Memory B cell (primary cell): ENCODE data around the gene RNF144A.

Experiments
- ATAC-seq: fragments of 150-1000 bp; cut with Tn5 transposase; 2 replicates; pipeline ENCODE4 v1.10.0; 2021; ENCODE audit warnings: low read depth, mild to moderate bottlenecking, moderate library complexity
- DNase-seq, 2 donors: peaks; one replicate each; pipeline ENCODE4 v3.0.0; 2022; ENCODE audit warnings: low spot score in 2 of 2
- H3K27ac Mint-ChIP-seq: one replicate; pipeline ENCODE4 v1.8.0; 2022; ENCODE audit warnings: mild to moderate bottlenecking, moderate library complexity, mixed read lengths
- H3K27me3 Mint-ChIP-seq: one replicate; pipeline ENCODE4 v1.8.0; 2022; ENCODE audit warnings: mixed read lengths
- H3K36me3 Mint-ChIP-seq: one replicate; pipeline ENCODE4 v1.8.0; 2022; ENCODE audit warnings: mild to moderate bottlenecking, mixed read lengths
- H3K4me1 Mint-ChIP-seq: one replicate; pipeline ENCODE4 v1.8.0; 2022; ENCODE audit warnings: mixed read lengths
- H3K4me3 Mint-ChIP-seq: one replicate; pipeline ENCODE4 v1.8.0; 2022; ENCODE audit warnings: mild to moderate bottlenecking, moderate library complexity, mixed read lengths
- H3K9me3 Mint-ChIP-seq: one replicate; pipeline ENCODE4 v1.8.0; 2022; ENCODE audit warnings: mixed read lengths

RNF144A gene

GRCh38 chr2:6970976-6971480 is 53.8 kb downstream of the RNF144A start:
- Mint-ChIP-seq H3K4me3 (no peak overlapping the region), H3K36me3 (no peaks in the 10 kb centered on the region), H3K4me1 (no peaks in the 10 kb centered on the region), H3K27me3 (no peaks in the 10 kb centered on the region), H3K27ac (no peak overlapping the region), H3K9me3 (no peaks in the 10 kb centered on the region)
- DNase-seq = no peak
- ATAC-seq = no peak

GRCh38 chr2:6971502-6971901 is 54.3 kb downstream of the RNF144A start:
- no peak for DNase-seq
- no peaks in the 10 kb centered on the region for H3K27me3 Mint-ChIP-seq
- no peaks in the 10 kb centered on the region for H3K9me3 Mint-ChIP-seq
- H3K36me3 Mint-ChIP-seq = no peaks in the 10 kb centered on the region
- no peak for ATAC-seq
- H3K27ac Mint-ChIP-seq = no peak overlapping the region
- no peaks in the 10 kb centered on the region for H3K4me1 Mint-ChIP-seq
- H3K4me3 Mint-ChIP-seq = no peak overlapping the region

DNA sequence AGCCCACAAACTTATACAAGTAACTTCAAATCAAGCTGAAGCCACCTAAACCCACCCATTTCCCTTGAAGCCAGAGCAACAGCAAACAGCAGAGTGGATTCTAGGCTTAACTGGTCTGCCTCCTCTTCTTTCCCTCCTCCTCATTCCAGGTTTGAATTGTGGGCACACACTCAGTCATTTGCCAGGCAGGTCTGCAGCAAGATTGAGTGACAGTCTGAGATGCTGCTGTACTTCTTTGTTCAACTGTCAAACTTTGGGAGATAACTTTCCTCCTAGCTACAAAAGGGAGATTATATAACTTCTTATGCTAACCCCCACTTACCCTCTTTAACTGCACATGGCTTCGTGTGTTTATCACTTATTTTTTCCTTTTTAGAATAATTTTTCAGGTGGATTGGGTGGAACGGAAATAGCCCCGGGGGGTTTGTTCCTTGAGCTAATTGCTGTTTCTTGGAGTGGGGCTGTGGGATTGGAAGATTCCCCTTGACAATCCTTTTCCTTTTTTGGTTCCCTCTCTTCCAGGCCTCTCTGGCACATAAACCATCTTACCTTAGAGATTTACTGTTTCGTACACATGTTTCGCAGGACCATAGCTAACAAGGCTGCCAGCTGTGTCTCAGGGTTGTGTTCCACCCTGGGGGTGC is 55.0 kb downstream of the RNF144A start:
- H3K4me1 Mint-ChIP-seq = no peaks in the 10 kb centered on the region
- H3K36me3 Mint-ChIP-seq = no peaks in the 10 kb centered on the region
- no peak for ATAC-seq
- no peak for DNase-seq
- no peak overlapping the region for H3K4me3 Mint-ChIP-seq
- no peak overlapping the region for H3K27ac Mint-ChIP-seq
- H3K27me3 Mint-ChIP-seq = no peaks in the 10 kb centered on the region
- H3K9me3 Mint-ChIP-seq = no peaks in the 10 kb centered on the region

- no peak overlapping the region for H3K27ac Mint-ChIP-seq
- no peak for DNase-seq
Observed at GRCh38 chr2:6973895-6974545, 56.8 kb downstream of the RNF144A start.

DNA sequence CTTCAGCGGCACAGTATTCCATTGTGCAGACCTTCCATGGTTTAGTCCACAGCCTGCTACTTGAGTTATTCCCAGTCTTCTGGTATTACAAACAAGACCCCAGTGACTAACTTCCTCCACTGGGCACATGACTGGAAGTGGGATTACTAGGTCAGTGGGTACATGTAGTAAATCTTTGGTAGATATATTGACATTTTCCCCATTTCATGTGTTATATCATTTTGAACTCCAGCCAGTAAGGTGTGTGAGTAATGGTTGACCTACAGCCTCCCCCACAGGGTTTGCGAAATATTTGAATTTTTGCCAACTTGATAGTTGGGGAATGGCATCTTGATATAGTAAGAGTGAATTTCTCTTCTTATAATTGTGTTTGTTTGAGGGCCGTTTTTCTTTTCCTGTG is 58.8 kb downstream of the RNF144A start:
- H3K27ac Mint-ChIP-seq = no peak overlapping the region
- H3K4me3 Mint-ChIP-seq = no peak overlapping the region
- H3K9me3 Mint-ChIP-seq = peaks cover 1% of the 10 kb centered on the region
- DNase-seq (no peak), ATAC-seq (no peak)
- no peaks in the 10 kb centered on the region for H3K27me3 Mint-ChIP-seq
- H3K36me3 Mint-ChIP-seq = peaks cover 3% of the 10 kb centered on the region
- H3K4me1 Mint-ChIP-seq = no peaks in the 10 kb centered on the region

More at GRCh38 chr2:6973895-6974545, 56.8 kb downstream of the RNF144A start:
- H3K9me3 Mint-ChIP-seq = no peaks in the 10 kb centered on the region
- no peaks in the 10 kb centered on the region for H3K4me1 Mint-ChIP-seq
- H3K4me3 Mint-ChIP-seq = no peak overlapping the region
- no peaks in the 10 kb centered on the region for H3K36me3 Mint-ChIP-seq
- ATAC-seq = no peak
- H3K27me3 Mint-ChIP-seq = no peaks in the 10 kb centered on the region

- Mint-ChIP-seq H3K27me3 (no peaks in the 10 kb centered on the region), H3K9me3 (peaks cover 8% of the 10 kb centered on the region), H3K4me1 (no peaks in the 10 kb centered on the region), H3K4me3 (no peak overlapping the region), H3K36me3 (peaks cover 8% of the 10 kb centered on the region), H3K27ac (no peak overlapping the region)
- DNase-seq (no peak), ATAC-seq (no peak)
Observed at GRCh38 chr2:6977113-6977741, 60.0 kb downstream of the RNF144A start.

DNA sequence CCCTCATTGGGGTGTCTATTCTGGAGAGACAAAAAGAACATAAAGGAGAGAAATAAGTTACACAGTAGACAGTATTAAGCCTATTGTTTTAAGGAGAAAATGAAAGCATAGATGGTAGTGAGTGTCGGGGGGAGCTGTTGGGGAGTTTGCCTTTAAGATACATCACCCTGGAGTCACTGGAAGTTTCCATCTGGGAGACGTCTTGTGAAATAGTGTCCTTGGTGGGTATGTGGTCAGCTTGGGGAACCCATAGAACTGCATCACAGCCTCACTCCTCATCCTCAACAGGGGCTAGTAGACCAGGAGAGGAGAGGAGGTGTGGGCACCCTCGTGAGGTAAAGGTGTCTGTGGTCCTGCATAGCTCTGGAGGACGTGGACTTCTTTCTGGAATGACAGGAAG is 60.6 kb downstream of the RNF144A start:
- Mint-ChIP-seq H3K27ac (no peak overlapping the region), H3K4me3 (no peak overlapping the region), H3K27me3 (no peaks in the 10 kb centered on the region), H3K36me3 (peaks cover 8% of the 10 kb centered on the region), H3K4me1 (no peaks in the 10 kb centered on the region), H3K9me3 (peaks cover 8% of the 10 kb centered on the region)
- DNase-seq (no peak), ATAC-seq (no peak)

DNA sequence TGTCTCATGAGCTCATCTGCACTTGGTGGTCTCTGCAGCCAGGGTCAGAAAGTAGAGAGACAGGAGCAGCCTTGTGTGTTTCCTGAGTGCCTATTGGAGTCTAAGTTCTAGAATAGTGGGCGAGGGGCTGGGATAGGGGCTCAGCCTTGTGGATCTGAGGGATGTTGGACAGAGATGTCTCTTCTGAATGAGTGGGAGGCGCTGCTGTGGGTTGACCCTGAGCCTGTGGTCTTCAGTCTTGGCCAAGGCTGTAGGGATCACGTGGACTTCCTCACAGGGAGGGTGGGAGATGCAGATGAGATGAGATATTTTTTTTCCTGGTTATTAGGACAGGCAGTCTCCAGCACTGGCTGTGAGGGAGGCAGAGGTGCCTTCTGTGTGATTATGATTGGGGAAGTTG is 61.8 kb downstream of the RNF144A start:
- H3K27me3 Mint-ChIP-seq = no peaks in the 10 kb centered on the region
- no peak overlapping the region for H3K27ac Mint-ChIP-seq
- ATAC-seq (no peak), DNase-seq (no peak)
- H3K4me1 Mint-ChIP-seq = no peaks in the 10 kb centered on the region
- no peak overlapping the region for H3K4me3 Mint-ChIP-seq
- peaks cover 8% of the 10 kb centered on the region for H3K9me3 Mint-ChIP-seq
- peaks cover 8% of the 10 kb centered on the region for H3K36me3 Mint-ChIP-seq

GRCh38 chr2:6982449-6982848 is 65.2 kb downstream of the RNF144A start:
- Mint-ChIP-seq H3K4me3 (no peak overlapping the region), H3K36me3 (peaks cover 8% of the 10 kb centered on the region), H3K27me3 (no peaks in the 10 kb centered on the region), H3K27ac (no peak overlapping the region), H3K9me3 (peaks cover 8% of the 10 kb centered on the region), H3K4me1 (no peaks in the 10 kb centered on the region)
- no peak for DNase-seq
- ATAC-seq = no peak

- Mint-ChIP-seq H3K4me1 (no peaks in the 10 kb centered on the region), H3K27ac (no peak overlapping the region), H3K4me3 (no peak overlapping the region), H3K27me3 (no peaks in the 10 kb centered on the region), H3K9me3 (peaks cover 8% of the 10 kb centered on the region), H3K36me3 (peaks cover 8% of the 10 kb centered on the region)
- DNase-seq (no peak), ATAC-seq (no peak)
Observed at GRCh38 chr2:6982934-6983589, 65.8 kb downstream of the RNF144A start.

GRCh38 chr2:6986301-6986911 is 69.2 kb downstream of the RNF144A start:
- H3K36me3 Mint-ChIP-seq = peaks cover 6% of the 10 kb centered on the region
- H3K4me1 Mint-ChIP-seq = no peaks in the 10 kb centered on the region
- ATAC-seq = no peak
- no peak overlapping the region for H3K27ac Mint-ChIP-seq
- DNase-seq = no peak
- H3K4me3 Mint-ChIP-seq = no peak overlapping the region
- peaks cover 8% of the 10 kb centered on the region for H3K9me3 Mint-ChIP-seq
- no peaks in the 10 kb centered on the region for H3K27me3 Mint-ChIP-seq

DNA sequence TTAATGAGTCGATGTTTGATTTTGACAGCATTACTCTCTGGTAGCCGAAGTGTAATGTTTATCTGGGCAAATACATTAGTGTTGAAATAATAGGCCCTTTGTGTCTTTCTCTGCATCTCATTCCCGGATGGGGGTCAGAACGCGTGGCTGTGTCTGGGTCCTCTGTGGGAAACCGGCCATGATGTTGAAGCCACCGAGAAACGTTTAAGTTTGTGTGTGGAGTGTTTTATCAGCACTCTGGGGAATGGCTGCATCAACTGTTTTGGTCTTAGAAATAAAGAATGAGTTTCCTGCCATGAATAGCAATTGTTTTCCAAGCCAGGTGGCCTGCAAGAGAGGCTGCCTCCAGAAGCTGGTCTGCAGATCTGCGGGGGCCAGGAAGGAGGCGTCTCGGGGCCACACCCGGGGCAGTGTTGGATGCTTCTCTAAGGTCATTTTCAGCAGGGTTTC is 69.7 kb downstream of the RNF144A start:
- H3K36me3 Mint-ChIP-seq = peaks cover 3% of the 10 kb centered on the region

DNA sequence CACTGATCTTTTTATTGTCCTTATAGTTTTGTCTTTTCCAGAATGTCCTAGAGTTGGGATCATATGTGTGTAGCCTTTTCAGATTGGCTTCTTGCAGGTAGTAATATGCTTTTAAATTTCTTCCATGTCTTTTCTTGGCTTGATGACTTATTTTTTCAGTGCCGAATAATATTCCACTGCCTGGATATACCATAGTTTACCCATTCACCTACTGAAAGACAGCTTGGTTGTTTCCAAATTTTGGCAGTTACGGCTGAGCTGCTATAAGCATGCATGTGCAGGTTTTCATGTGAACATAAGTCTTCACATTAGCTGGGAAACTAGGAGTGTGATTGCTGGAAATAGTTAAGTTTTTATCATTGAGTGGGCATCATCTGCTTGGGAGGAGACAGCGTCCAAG is 73.7 kb downstream of the RNF144A start:
- Mint-ChIP-seq H3K4me1 (no peaks in the 10 kb centered on the region), H3K9me3 (peaks cover 4% of the 10 kb centered on the region), H3K27me3 (no peaks in the 10 kb centered on the region), H3K36me3 (peaks cover 3% of the 10 kb centered on the region), H3K27ac (no peak overlapping the region), H3K4me3 (no peak overlapping the region)
- no peak for ATAC-seq
- DNase-seq = no peak

More for the DNA sequence above, 69.7 kb downstream of the RNF144A start:
- Mint-ChIP-seq H3K27me3 (no peaks in the 10 kb centered on the region), H3K9me3 (peaks cover 4% of the 10 kb centered on the region), H3K4me3 (no peak overlapping the region), H3K4me1 (no peaks in the 10 kb centered on the region), H3K27ac (no peak overlapping the region)
- no peak for DNase-seq
- ATAC-seq = no peak

- H3K36me3 Mint-ChIP-seq = peaks cover 3% of the 10 kb centered on the region
- ATAC-seq = no peak
Observed at GRCh38 chr2:6992794-6993228, 75.6 kb downstream of the RNF144A start.

More at GRCh38 chr2:6992794-6993228, 75.6 kb downstream of the RNF144A start:
- Mint-ChIP-seq H3K4me3 (no peak overlapping the region), H3K9me3 (peaks cover 4% of the 10 kb centered on the region), H3K27me3 (no peaks in the 10 kb centered on the region), H3K27ac (no peak overlapping the region), H3K4me1 (no peaks in the 10 kb centered on the region)
- DNase-seq = no peak
